Neural progenitor cell (in vitro differentiated cells): ENCODE data around the gene FBXL5.

ENCODE experiments used
- EZH2 ChIP-seq: fragments of 200-600 bp; sonication (generic); IDR thresholded peaks from 2 replicates; pipeline ENCODE4 v1.6.1; 2017; ENCODE audit warnings: antibody characterized with exemption, mild to moderate bottlenecking, moderate library complexity
- EZH2phosphoT487 ChIP-seq: fragments of 200-600 bp; sonication (generic); IDR thresholded peaks from 2 replicates; pipeline ENCODE4 v1.6.1; 2017; ENCODE audit warnings: antibody characterized with exemption
- TF ChIP-seq, protein P1 (sequence below): fragments of 200-600 bp; sonication (generic); IDR thresholded peaks from 2 replicates; pipeline ENCODE4 v1.5.1; 2017; ENCODE audit warnings: antibody characterized with exemption, mild to moderate bottlenecking

DNA sequence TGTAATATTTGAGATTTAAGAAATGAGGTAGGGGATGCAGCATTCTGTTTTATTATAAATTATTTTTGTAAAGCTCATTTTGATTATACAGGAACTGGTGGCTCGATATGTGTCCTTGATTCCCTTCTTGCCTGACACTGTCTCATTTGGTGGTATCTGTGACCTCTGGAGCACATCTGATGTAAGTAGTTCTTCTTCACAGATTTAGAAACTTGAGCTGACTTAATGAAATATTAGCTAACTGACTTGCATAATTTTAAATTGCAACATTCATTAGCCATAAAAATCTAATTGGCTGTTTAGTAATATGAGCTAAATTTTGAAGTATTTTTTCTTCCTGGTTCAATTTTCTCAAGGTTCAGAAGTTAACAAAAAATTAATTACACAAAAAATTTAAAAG lies 69.1 kb downstream of the FBXL5 start:
- TF ChIP-seq, protein P1, sequence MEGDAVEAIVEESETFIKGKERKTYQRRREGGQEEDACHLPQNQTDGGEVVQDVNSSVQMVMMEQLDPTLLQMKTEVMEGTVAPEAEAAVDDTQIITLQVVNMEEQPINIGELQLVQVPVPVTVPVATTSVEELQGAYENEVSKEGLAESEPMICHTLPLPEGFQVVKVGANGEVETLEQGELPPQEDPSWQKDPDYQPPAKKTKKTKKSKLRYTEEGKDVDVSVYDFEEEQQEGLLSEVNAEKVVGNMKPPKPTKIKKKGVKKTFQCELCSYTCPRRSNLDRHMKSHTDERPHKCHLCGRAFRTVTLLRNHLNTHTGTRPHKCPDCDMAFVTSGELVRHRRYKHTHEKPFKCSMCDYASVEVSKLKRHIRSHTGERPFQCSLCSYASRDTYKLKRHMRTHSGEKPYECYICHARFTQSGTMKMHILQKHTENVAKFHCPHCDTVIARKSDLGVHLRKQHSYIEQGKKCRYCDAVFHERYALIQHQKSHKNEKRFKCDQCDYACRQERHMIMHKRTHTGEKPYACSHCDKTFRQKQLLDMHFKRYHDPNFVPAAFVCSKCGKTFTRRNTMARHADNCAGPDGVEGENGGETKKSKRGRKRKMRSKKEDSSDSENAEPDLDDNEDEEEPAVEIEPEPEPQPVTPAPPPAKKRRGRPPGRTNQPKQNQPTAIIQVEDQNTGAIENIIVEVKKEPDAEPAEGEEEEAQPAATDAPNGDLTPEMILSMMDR: no peak
- TF ChIP-seq EZH2phosphoT487 (no peak), EZH2 (no peak)
